Measurements from ENCODE around the gene IDI1.
"Not testable (repeated sequence)": the region's sequence is repeated elsewhere in the genome, so short reads cannot be mapped to it uniquely, and the experiment has no call there.

Gene IDI1

DNA sequence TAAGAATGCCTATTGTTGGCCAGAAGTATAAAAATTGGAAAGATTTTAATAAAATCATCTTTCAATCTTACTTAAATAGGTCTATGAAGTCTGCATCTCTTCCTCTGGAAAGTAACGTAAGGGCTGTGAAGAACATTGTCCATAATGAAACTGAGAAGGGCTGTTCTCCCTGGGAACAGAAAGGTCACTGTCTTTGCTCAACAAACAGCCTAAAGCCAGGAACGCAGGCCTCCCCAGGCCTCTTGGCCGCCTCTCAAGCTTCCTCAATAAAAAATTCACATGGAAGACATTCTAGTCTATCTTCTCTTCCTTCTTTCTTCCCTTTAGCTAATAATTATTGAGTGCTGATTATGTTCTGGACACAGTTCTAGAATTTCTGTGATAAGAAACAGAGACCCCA lies 14.2 kb downstream of the IDI1 start:
- DNase-seq (ENCODE audit: low spot score), result no peak

GRCh38 chr10:1033601-1034000 lies 15.3 kb downstream of the IDI1 start:
- no peak for DNase-seq (ENCODE audit: low spot score)

GRCh38 chr10:1029838-1030237 lies 19.1 kb downstream of the IDI1 start:
- no peak for DNase-seq (ENCODE audit: low spot score)

DNA sequence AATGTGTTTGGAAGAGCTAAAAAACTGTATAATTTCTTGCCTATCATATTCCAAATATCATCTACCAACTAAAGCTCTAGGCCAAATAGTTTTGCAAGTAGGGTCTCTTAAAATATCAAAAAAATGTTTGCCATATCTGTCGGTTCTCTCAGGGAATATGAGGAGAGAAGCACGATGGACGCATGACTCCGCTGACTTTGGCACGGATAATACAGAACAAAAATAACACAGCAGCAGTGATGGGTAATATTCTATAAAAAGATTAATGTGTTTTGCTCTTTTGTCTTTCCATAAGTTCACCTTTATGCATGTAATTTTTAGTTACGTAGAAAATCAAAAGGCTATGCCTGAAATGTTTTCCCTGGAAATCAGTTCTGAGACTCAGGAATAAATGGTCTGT lies 22.3 kb downstream of the IDI1 start:
- no peak for DNase-seq (ENCODE audit: low spot score)

DNA sequence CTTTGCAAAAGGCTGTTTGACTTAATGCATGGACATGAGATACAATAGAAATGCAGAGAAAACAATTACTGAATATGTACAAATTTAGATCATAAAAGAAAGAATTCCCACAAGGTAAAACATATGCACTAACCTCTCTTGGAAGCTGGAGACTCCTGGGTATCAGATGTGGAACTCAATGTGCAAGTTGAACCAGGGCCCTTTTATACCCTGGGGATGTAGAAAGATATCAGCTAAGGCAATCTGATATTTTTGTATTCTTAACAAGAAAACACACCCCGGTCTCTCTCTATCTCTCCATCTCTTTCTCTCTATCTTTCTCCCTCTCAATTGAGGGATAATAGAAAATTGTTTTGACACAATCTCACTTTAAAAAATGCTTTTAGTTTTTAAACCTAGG lies 23.2 kb downstream of the IDI1 start, which contains the start of gene IDI2:
TSS of gene IDI2 (minus strand) at position 177 of the 400 bp plus-strand sequence. CDS start 1,136 bp downstream, outside the sequence.
- no peak for DNase-seq (ENCODE audit: low spot score)

- DNase-seq (ENCODE audit: low spot score), result no peak
Observed at GRCh38 chr10:1024103-1024502, 24.8 kb downstream of the IDI1 start.

GRCh38 chr10:1022413-1022812 lies 26.5 kb downstream of the IDI1 start:
- DNase-seq (ENCODE audit: low spot score), result no peak

DNA sequence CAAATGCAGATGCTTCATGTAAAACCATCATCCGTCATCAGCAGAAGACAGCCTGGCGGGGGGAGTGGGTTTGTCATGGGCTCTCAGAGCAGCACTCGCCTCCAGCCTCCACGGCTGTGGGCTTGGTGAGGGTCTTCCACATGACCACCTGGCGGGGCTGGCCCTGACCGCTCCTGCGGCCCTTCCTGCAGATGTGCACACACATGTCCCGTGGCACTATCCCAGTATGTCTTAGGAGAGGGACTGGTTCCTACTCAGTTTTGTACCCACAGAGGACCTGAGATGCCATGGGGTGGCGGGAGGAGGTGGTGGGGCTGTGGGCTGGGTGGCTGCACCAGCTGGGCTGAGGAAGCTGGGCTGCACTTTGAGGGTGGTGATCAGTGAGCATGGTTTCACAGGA lies 28.0 kb downstream of the IDI1 start:
- no peak for DNase-seq (ENCODE audit: low spot score)

DNA sequence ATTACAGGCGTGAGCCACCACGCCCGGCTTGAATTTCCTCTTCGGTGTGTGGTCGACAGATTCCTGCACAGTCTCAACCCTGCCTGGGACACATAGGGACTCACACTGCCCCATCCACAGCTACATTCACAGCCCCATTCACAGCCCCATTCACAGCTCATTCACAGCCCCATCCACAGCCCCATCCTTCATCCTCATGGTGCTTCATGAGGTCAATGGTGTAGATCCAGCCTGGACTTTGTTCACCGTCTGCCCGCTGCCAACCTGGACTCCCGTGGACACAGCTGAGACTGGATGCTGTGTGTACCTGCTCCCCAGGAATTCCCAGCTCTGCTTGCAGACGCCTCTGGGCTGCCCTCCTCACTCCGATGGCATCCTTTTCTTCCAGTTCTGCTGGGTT lies 28.5 kb downstream of the IDI1 start:
- DNase-seq (ENCODE audit: low spot score), result no peak

GRCh38 chr10:1019362-1019761 lies 29.6 kb downstream of the IDI1 start:
- DNase-seq (ENCODE audit: low spot score), result no peak

DNA sequence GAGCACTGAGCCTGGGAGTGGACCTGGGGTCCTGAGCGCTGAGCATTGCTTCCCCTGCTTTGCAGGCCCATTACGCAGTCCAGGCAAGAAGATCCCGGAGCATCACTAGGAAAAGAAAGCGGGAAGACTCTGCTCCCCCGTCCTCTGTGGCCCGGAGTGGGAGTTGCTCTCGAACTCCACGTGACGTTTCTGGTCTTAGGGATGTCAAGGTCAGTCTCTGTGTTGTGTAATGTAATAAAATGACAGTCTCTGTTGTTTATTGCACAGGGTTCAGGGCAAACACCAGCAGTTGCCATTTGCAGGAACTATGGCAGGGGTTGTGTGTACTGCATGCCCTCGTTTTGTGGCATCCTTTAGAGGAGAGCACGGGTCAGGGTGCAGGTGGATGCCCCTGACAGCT lies 33.2 kb downstream of the IDI1 start:
- no peak for DNase-seq (ENCODE audit: low spot score)

DNA sequence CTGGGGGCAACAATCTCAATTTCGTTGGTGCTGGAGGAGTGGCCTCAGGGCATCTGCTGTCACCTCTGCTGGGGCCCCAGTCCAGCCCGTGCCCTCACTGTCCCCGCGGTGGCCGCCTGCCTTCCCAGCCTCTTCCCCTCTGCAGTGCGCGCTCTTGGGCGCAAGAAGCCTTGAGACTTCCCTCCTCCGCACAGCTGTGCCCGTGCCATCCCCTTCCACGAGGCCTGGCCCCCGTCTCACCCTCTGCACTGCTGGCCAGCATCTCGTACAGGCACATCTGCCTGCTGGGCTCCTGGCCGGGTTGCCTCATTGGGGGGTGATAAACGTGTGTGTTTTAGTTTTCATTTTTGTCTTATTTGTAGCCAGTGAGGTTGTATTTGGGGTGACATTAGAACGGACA lies 37.2 kb downstream of the IDI1 start:
- no peak for DNase-seq (ENCODE audit: low spot score)

DNA sequence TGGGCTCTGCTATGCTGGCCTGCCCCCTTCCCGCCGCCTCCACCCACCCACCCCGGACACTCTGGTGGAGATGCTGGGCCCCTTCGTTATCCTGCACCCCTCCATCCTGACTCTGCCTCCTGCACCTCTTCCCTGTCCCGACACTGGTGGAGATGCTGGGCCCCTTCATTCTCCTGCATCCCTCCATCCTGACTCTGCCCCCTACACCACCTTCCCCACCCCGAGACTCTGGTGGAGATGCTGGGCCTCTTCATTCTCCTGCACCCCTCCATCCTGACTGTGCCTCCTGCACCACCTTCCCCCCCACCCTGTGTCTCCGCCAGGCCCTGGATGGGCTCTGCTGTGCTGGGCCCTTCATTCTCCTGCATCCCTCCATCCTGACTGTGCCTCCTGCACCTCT lies 38.2 kb downstream of the IDI1 start:
- no peak for DNase-seq (ENCODE audit: low spot score)

GRCh38 chr10:1009947-1010346 lies 39.0 kb downstream of the IDI1 start:
- not testable (repeated sequence) for DNase-seq (ENCODE audit: low spot score)

DNA sequence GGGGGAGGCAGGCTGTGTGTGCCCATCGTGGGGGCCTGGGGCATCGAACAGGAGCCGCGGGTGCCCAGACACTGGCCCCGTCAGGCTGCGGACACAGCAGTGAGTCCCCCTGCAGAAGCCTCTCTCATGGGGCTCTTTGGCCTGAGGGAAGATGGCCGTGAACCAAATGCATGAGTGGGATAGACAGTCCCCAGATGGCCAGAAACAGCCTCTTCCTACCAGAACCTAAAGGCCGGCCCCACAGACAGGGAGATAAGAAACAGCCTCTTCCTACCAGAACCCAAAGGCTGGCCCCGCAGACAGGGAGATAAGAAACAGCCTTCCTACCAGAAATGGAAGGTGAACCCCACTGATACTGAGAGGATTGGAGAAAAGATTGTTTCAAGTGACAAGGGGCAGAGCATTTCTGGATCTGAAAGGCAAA lies 39.8 kb downstream of the IDI1 start:
- DNase-seq (ENCODE audit: low spot score), result no peak

GRCh38 chr10:1007583-1007982 lies 41.3 kb downstream of the IDI1 start:
- no peak for DNase-seq (ENCODE audit: low spot score)

DNA sequence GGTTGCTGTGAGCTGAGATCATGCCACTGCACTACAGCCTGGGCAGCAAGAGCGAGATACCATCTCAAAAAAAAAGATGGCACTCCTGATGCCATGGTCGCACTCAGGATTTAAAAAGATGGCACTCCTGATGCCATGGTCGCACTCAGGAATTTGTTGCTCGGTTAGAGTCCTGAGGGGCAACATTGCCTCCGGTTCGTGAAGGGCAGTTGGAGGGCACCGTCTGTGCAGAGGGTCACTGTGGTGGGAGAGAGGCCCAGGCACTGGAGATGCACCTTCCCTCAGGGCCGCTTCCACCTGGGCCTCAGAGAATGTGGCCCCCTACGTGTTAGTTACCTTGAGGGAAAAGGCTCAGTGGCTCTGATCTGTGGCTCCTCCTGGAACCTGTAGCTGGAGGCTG lies 42.3 kb downstream of the IDI1 start:
- no peak for DNase-seq (ENCODE audit: low spot score)

- DNase-seq (ENCODE audit: low spot score), result no peak
Observed at GRCh38 chr10:1003884-1004670, 44.8 kb downstream of the IDI1 start.

DNA sequence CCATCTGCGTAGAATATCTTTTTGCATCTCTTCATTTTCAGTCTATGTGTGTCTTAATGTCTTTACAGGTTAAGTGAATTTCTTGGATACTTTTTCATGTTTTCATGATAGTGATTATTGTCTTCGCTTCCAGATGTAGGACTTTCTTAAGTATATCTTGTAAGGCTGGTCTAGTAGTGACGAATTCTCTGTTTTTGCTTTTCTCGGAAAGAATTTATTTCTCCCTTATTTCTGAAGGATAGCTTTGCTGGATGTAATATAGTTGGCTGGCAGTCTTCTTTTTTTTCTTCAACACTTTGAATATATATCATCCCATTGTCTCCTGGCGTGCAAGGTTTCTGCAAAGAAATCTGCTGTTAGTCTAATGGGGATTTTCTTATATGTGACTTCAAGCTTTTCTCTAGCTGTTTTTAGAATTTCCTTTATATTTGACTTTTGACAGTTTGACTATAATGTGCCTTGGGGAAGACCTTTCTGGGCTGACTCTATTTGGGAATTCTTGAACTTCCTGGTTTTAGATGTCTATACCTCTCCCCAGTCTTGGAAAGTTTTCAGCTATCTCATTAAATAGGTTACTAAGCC lies 46.4 kb downstream of the IDI1 start:
- no peak for DNase-seq (ENCODE audit: low spot score)

- no peak for DNase-seq (ENCODE audit: low spot score)
Observed at GRCh38 chr10:997266-998022, 51.5 kb downstream of the IDI1 start.

- no peak for DNase-seq (ENCODE audit: low spot score)
Observed at GRCh38 chr10:996031-996430, 52.9 kb downstream of the IDI1 start.

- no peak for DNase-seq (ENCODE audit: low spot score)
Observed at GRCh38 chr10:995559-995926, 53.4 kb downstream of the IDI1 start.

All from hepatic stellate cell (primary cell).